Uterus (tissue), 2 donors: ENCODE results near the gene PIEZO2.

Source experiments
- CTCF ChIP-seq, 4 experiments: fragments of 200-600 bp in 2 of 4; fragments of 450-650 bp in 2 of 4; sonication (generic) in 2 of 4; IDR thresholded peaks; one replicate each; pipeline ENCODE4 v1.5.1; 2016 to 2019; ENCODE audit warnings: antibody characterized with exemption in 4 of 4, mild to moderate bottlenecking in 2 of 4, moderate library complexity in 1 of 4
- POLR2A ChIP-seq, 2 donors: fragments of 450-650 bp; IDR thresholded peaks; one replicate each; pipeline ENCODE4 v1.6.1; 2016; ENCODE audit warnings: antibody characterized with exemption in 2 of 2, mild to moderate bottlenecking in 1 of 2, moderate library complexity in 1 of 2

- TF ChIP-seq CTCF (IDR thresholded peaks at IDR 0.05): no peak
- TF ChIP-seq POLR2A (IDR thresholded peaks at IDR 0.05): no peak
Measured at GRCh38 chr18:11025671-11026070, 123.7 kb downstream of the PIEZO2 start.
